MCF 10A (cell line): Measurements from ENCODE around the gene DACH1. TPM values are rescaled to one million over a fixed set of nuclear protein-coding genes. Genes with fewer than 3 reads are reported as not detected.

ENCODE experiments used
- BruUV-seq: library from RNA; stranded (reverse); fragments of 400-500 nt; replicated peaks from 2 replicates; lab custom pipeline; 2021; lab: Mats Ljungman, UMichigan
- CTCF ChIA-PET: fragments of 300-600 bp; sonication (Branson Sonifier 250); formaldehyde crosslinking; extraction: SDS; loops from one replicate; lab custom pipeline; 2021; ENCODE audit warnings: antibody characterized with exemption, inconsistent platforms; lab: Yijun Ruan, JAX
- POLR2A ChIA-PET: fragments of 300-600, 350-650 bp; sonication (Branson Sonifier 250); formaldehyde crosslinking; extraction: SDS; loops from one replicate; lab custom pipeline; 2020; ENCODE audit warnings: antibody characterized with exemption, inconsistent platforms; lab: Yijun Ruan, JAX
- DNase-seq: peaks from one replicate; pipeline ENCODE4 v3.0.0-alpha.2; 2018; ENCODE audit not compliant: unreplicated experiment
- H3K27ac Mint-ChIP-seq: one replicate; pipeline ENCODE4 v1.8.0; 2022; ENCODE audit warnings: mild to moderate bottlenecking, low read depth, mixed read lengths; ENCODE audit not compliant: unreplicated experiment
- H3K27me3 Mint-ChIP-seq: one replicate; pipeline ENCODE4 v1.8.0; 2022; ENCODE audit warnings: mixed read lengths; ENCODE audit not compliant: insufficient read depth, unreplicated experiment
- H3K36me3 Mint-ChIP-seq: one replicate; pipeline ENCODE4 v1.8.0; 2022; ENCODE audit warnings: mild to moderate bottlenecking, moderate library complexity, mixed read lengths; ENCODE audit not compliant: insufficient read depth, unreplicated experiment
- H3K4me1 Mint-ChIP-seq: one replicate; pipeline ENCODE4 v1.8.0; 2022; ENCODE audit warnings: mixed read lengths; ENCODE audit not compliant: insufficient read depth, unreplicated experiment
- H3K4me3 Mint-ChIP-seq: one replicate; pipeline ENCODE4 v1.8.0; 2022; ENCODE audit warnings: mild to moderate bottlenecking, moderate library complexity, mixed read lengths; ENCODE audit not compliant: unreplicated experiment
- H3K9me3 Mint-ChIP-seq: one replicate; pipeline ENCODE4 v1.8.0; 2022; ENCODE audit warnings: mixed read lengths; ENCODE audit not compliant: unreplicated experiment
- intact Hi-C: fragments of 100-400 bp; cut with micrococcal nuclease; formaldehyde crosslinking; loops from 2 replicates; pipeline ENCODE4 v1.14.1; 2022
- total RNA-seq: library from RNA; stranded (reverse); gene quantifications from 2 replicates; pipeline ENCODE4 v1.2.3, GENCODE V29; 2022
- TF ChIP-seq, protein P1 (sequence below): fragments of 200-600 bp; IDR thresholded peaks from one replicate; pipeline ENCODE4 v1.8.0; 2022; ENCODE audit warnings: antibody characterized with exemption, mild to moderate bottlenecking; ENCODE audit not compliant: unreplicated experiment

The DACH1 gene
- total RNA-seq, 1 experiment from 2014 or later: not detected

DNA sequence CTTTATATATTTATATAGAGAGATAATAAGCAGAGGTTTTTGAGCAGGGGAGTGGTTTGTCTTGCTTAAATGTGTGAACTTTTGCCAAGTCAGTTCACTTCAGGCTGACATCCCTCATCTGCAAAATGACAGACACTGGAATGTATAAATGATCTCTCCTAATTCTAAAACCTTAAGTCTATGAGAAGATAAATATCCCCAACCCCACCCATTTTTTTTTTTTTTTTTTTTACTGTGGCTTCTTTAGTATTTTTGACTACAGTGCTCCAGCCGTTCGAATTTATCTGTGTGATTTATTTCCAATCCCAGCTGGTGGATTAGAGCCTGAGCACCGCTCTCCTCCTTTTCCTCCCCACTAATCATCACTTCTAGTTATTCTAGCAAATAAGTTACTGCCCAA, 234.8 kb downstream of the DACH1 start:
- DNase-seq: no peak
- Mint-ChIP-seq H3K27me3 (peaks cover 83% of the 10 kb centered on the region), H3K4me3 (no peak overlapping the region), H3K27ac (no peak overlapping the region), H3K9me3 (no peaks in the 10 kb centered on the region), H3K4me1 (no peaks in the 10 kb centered on the region), H3K36me3 (no peaks in the 10 kb centered on the region)
- no TSS peak for BruUV-seq
- CTCF ChIA-PET: no interaction called here
- POLR2A ChIA-PET: no interaction called here
- intact Hi-C loops: no loop called here
- TF ChIP-seq, protein P1, sequence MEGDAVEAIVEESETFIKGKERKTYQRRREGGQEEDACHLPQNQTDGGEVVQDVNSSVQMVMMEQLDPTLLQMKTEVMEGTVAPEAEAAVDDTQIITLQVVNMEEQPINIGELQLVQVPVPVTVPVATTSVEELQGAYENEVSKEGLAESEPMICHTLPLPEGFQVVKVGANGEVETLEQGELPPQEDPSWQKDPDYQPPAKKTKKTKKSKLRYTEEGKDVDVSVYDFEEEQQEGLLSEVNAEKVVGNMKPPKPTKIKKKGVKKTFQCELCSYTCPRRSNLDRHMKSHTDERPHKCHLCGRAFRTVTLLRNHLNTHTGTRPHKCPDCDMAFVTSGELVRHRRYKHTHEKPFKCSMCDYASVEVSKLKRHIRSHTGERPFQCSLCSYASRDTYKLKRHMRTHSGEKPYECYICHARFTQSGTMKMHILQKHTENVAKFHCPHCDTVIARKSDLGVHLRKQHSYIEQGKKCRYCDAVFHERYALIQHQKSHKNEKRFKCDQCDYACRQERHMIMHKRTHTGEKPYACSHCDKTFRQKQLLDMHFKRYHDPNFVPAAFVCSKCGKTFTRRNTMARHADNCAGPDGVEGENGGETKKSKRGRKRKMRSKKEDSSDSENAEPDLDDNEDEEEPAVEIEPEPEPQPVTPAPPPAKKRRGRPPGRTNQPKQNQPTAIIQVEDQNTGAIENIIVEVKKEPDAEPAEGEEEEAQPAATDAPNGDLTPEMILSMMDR: no peak

DNA sequence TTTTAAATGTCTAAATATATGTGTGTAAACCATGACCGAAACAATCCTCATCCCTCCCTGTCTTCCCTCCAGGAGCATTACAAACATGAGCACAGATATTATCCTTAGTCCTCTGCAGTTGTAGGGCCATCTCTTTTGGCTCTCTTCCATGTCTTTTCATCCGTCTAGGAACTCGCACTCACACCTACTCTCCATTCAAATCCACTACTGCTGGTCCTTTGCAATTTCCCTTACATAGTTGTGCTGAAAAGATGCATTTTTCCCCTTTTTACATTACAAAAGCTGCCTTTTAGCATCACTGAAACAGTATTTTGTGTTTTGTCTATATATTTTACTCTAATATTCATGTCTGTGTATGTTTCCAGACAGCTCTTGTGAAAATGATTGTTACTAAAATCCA, 237.8 kb downstream of the DACH1 start:
- ChIA-PET POLR2A (no interaction called here), CTCF (interaction anchor here (0.7 kb wide), 1 partner anchor 194 kb away, joined by 3 read pairs; no protein-coding TSS in a partner anchor)
- Mint-ChIP-seq H3K27me3 (peaks cover 90% of the 10 kb centered on the region), H3K4me1 (no peaks in the 10 kb centered on the region), H3K9me3 (no peaks in the 10 kb centered on the region), H3K27ac (no peak overlapping the region), H3K4me3 (no peak overlapping the region), H3K36me3 (no peaks in the 10 kb centered on the region)
- BruUV-seq: no TSS peak
- intact Hi-C loops: no loop called here
- DNase-seq: no peak
- TF ChIP-seq, protein P1: no peak

DNA sequence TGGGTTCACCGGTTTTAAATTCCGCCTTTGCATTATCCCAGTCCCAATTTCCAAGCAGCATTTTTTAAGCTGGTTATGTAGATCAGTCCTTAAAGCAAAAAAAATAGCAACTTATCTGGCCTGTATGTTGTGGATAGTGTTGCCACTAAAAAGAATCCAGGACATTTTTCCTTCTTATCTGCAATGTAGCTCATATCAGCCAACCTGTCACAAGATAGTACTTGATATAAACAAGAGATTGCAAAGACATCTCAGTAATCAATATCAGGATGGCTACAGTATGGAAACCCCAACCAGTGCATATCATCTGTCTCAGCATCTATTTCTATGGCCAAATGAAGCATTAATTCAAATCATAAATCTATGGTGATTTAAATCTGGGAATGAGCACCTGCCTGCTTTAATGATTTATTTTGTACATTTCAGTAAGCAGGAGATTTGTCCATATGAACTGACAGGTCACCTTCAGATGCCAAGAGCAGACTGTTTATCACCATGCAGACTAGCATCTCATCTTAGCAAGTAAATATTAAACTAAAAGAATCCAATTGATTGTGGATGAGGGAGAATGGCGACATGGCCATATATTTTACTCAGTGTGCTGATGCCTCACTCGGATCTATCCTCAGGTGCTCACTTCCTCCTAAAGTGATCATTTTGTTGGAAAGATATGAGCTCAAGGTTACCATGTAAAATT, 240.4 kb downstream of the DACH1 start:
- BruUV-seq: no TSS peak
- H3K27me3 Mint-ChIP-seq: peaks cover 79% of the 10 kb centered on the region
- H3K36me3 Mint-ChIP-seq: no peaks in the 10 kb centered on the region
- no peaks in the 10 kb centered on the region for H3K9me3 Mint-ChIP-seq
- ChIA-PET POLR2A (no interaction called here), CTCF (interaction anchor here (0.9 kb wide), 1 partner anchor 9 kb away, joined by 4 read pairs; no protein-coding TSS in a partner anchor)
- DNase-seq: no peak
- H3K27ac Mint-ChIP-seq: no peak overlapping the region
- TF ChIP-seq, protein P1: no peak
- no peaks in the 10 kb centered on the region for H3K4me1 Mint-ChIP-seq
- H3K4me3 Mint-ChIP-seq: no peak overlapping the region
- intact Hi-C loops: no loop called here

DNA sequence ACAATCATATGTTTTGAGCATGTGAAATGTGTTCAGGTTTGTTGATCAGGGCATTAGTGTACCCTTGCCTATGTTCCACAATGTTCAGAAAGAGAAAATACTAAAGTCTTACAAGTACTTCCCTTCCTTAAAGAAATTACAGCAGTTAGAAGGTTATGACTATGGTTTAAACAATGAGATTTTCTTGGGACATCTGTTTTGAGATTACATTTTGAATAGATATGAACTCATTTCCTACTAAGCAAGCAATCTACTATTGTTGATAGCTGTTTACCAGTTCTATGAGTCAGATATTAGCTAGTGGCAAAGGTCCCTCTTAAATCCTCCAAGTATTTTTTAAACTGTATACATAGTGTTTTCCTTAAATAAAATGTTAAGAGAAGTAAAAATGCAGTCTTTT, 241.3 kb downstream of the DACH1 start:
- DNase-seq: no peak
- intact Hi-C loops: no loop called here
- TF ChIP-seq, protein P1: no peak
- Mint-ChIP-seq H3K36me3 (no peaks in the 10 kb centered on the region), H3K27me3 (peaks cover 76% of the 10 kb centered on the region), H3K9me3 (no peaks in the 10 kb centered on the region), H3K4me1 (no peaks in the 10 kb centered on the region), H3K27ac (no peak overlapping the region), H3K4me3 (no peak overlapping the region)
- BruUV-seq: no TSS peak
- CTCF ChIA-PET: interaction anchor here (0.9 kb wide), 1 partner anchor 10 kb away, joined by 4 read pairs; no protein-coding TSS in a partner anchor
- POLR2A ChIA-PET: no interaction called here
